NCI-H1930 (cell line): ENCODE measurements around the gene SLC39A7.

Experiments
- DNase-seq, 2 experiments: peaks; one replicate each; lab custom pipeline; 2025; lab: John Stamatoyannopoulos, UW

SLC39A7 gene

GRCh38 chr6:33190504-33191107 is 10.1 kb upstream of the SLC39A7 start:
- DNase-seq, result no peak

GRCh38 chr6:33191383-33192104 is 9.1 kb upstream of the SLC39A7 start:
- no peak for DNase-seq

GRCh38 chr6:33192105-33192646 is 8.5 kb upstream of the SLC39A7 start, which contains the start of gene COL11A2:
COL11A2 (minus strand) TSS chr6:33192467; CDS start chr6:33192240, 227 bp downstream.
- no peak for DNase-seq

GRCh38 chr6:33192671-33193602 is 7.7 kb upstream of the SLC39A7 start:
- no peak for DNase-seq

GRCh38 chr6:33193619-33194018 is 7.0 kb upstream of the SLC39A7 start:
- no peak for DNase-seq

GRCh38 chr6:33194431-33194979 is 6.2 kb upstream of the SLC39A7 start:
- DNase-seq, result no peak

GRCh38 chr6:33195304-33196165 is 5.1 kb upstream of the SLC39A7 start:
- no peak for DNase-seq

- DNase-seq, result peak; percentile 20 to 45
Measured at GRCh38 chr6:33197431-33198048, 3.1 kb upstream of the SLC39A7 start.

- DNase-seq, result no peak
Measured at GRCh38 chr6:33198159-33198852, 2.4 kb upstream of the SLC39A7 start.

- no peak for DNase-seq
Measured at GRCh38 chr6:33198853-33199436, 1.7 kb upstream of the SLC39A7 start.

- DNase-seq, result peak in 1 of 2 experiments; percentile 76
Measured at GRCh38 chr6:33199687-33200218, 914 bp upstream of the SLC39A7 start.

GRCh38 chr6:33201147-33201545 is 479 bp downstream of the SLC39A7 start:
- no peak for DNase-seq

- DNase-seq, result no peak
Measured at GRCh38 chr6:33201935-33202334, 1.3 kb downstream of the SLC39A7 start.

GRCh38 chr6:33202799-33203198 is 2.1 kb downstream of the SLC39A7 start:
- DNase-seq, result no peak

- no peak for DNase-seq
Measured at GRCh38 chr6:33203443-33204164, 2.9 kb downstream of the SLC39A7 start.

GRCh38 chr6:33204165-33204414 is 3.4 kb downstream of the SLC39A7 start:
- no peak for DNase-seq

- DNase-seq, result peak; percentile 62 to 85
Measured at GRCh38 chr6:33204415-33205190, 3.9 kb downstream of the SLC39A7 start, which contains the start of gene HSD17B8. HSD17B8 (plus strand) TSS chr6:33204655; CDS start chr6:33204669, 14 bp downstream.
